HG03066 (cell line): ENCODE results near the gene TBC1D16.
"Not testable (repeated sequence)": the region's sequence is repeated elsewhere in the genome, so short reads cannot be mapped to it uniquely, and the experiment has no call there.

ENCODE experiments used
- ATAC-seq: cut with Tn5 transposase; IDR thresholded peaks from one replicate; pipeline ENCODE4 v1.9.1; 2021; ENCODE audit warnings: low read depth; ENCODE audit not compliant: unreplicated experiment

The TBC1D16 gene

DNA sequence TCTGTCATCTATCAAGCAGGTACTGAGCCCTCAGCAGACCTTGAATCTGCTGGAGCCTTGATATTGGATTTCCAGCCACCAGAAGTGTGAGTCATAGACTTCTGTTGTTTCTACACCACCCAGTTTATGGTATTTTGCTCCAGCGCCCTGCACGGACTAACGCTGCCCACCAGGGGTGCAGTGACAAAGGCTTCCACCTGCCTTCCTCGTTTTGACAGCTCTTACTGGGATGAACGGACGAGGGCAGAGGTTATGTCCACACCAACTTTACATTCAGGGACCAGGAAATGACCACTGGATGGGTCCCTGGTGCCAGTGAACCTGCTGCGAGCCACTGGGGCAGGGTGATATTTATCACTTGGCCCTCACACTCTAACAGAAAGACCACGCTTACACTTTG, 129.8 kb downstream of the TBC1D16 start:
- ATAC-seq, result no peak

DNA sequence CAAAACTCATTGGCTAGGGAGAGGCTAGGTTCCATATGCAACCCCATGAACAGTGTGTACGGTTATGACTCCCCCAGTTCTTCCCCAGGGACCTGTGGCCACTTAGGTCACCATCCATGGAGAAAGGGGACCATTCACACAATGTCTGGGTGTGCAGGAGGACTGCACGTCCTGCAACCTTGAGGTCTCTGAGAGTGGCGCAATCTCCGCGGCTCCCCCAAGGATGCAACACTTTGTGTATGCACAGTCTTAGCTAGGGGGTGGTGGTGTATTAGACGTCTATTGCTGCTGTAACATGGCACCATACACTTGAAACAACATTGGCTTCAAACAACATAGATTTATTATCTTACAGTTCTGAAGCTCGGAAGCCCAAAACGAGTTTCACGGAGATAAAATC, 130.8 kb downstream of the TBC1D16 start:
- no peak for ATAC-seq

- ATAC-seq, result no peak
These were observed 133.4 kb downstream of the TBC1D16 start for GRCh38 chr17:79902146-79902791.

DNA sequence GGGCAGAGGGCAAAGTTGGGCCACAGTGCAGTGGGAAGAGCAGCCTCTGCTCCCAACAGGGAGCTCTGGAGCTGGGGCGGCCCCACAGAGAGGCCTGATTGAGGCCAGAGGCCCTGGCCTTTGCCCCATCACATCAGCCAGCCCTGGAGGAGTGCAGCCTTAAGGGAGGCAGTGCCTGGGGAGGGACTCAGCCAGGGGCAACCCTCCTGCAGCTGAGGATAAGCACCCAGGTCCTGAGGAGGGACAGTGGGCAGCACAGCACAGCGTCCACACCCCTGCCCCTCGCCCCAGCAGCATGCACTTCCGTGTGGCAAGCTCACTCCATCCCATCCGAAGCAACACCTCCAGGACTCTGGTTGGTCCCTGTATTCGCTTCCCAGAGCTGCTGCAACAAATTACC, 134.5 kb downstream of the TBC1D16 start:
- no peak for ATAC-seq

- ATAC-seq, result no peak
These were observed 136.1 kb downstream of the TBC1D16 start for GRCh38 chr17:79899584-79899983.

DNA sequence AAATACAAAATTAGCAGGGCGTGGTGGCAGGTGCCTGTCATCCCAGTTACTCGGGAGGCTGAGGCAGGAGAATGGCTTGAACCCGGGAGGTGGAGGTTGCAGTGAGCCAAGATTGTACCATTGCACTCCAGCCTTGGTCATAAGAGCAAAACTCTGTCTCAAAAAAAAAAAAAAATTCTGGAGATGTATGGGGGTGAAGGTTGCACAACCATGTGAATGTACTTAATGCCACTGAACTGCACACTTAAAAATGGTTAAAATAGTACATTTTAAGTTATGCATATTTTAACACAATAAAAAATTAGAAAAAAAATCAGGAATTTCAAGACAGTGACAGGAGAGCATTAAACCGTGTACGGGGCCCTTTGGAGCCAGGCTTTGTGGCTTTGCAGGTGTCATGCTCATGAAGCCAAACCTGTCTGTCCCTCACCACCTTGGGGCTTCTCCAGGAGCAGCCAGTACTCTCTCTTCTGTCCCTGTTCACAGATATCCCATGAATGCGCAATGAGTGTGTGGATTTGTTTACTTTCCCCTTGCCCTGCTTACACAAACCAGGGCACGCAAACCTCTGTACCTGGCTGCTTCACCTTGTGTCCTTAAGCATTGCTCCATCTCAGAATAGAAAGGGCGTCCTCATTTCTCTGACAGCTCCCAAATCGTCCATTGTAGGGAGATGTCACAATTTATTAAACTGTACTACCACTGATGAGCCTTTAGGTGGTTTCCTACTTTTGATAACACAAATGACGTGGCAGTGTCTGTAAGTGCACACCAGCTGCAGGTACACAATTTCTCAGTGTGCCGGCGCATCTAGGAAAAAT, 138.2 kb downstream of the TBC1D16 start:
- no peak for ATAC-seq

DNA sequence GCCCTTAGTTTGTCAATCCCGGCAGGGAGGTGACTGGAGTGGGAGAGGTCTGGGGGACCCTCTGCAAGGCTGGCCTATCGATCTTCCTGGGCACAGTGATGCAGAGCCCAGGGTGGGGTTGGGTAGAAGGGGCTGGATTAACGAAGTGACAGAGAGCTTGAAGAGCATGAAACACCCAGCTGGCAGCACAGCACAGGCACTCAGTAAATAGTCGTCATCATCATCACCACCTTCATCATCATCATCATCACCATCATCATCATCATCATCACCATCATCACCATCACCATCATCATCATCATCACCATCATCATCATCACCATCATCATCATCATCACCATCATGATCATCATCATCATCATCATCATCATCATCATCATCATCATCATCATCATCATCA, 142.2 kb downstream of the TBC1D16 start:
- ATAC-seq, result not testable (repeated sequence)

GRCh38 chr17:79892457-79893241, 143.0 kb downstream of the TBC1D16 start:
- no peak for ATAC-seq

DNA sequence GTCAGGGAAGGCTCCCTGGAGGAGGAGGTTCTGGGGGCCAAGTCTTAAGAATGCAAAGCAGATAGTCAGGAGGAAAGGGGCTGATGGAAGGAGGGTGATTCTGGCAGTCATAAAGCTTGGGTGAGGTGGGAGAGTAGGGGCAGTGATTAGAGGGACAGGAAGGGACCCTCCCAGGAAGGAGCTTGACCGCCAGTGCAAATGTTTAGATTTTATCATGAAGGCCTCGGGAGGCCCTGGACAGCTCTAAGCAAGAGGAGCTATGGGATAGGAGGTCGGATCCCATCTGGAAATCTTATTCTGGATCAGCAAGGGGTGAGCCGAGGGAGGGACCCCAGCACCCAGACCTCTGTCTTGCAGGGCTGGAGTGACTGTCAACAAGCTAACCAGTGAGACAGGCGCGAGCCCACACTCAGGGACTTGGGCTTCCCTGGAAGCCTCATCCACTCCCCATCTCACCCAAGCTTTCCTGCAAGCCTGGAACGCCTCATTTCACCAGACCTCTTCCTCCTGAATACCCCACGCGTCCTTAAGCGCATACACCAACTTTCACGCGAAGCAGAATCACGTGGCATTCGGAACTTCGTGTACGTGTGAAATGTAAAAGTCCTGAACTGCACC, 144.4 kb downstream of the TBC1D16 start:
- ATAC-seq, result no peak

DNA sequence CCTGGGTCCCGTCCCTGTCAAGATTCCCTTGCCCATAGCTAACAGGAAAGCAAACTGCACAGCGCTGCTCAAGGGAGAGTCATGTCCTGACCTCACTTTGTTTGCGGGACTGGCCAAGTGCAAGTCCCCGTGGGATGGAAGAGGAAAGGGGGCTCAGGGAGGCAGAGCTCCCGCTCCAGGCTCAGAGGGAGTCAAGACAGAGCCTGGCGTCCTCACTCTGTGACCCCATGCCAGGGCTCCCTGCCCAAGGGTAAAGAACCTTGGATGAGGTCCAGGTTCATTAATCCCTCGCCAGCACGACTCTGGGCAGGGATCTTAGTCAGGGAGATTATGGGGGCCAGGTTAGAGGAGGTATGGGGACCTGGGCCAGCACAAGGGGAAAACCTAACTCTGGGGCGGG, 145.0 kb downstream of the TBC1D16 start:
- no peak for ATAC-seq

GRCh38 chr17:79888811-79889634, 146.6 kb downstream of the TBC1D16 start:
- no peak for ATAC-seq

GRCh38 chr17:79888009-79888540, 147.6 kb downstream of the TBC1D16 start:
- no peak for ATAC-seq

DNA sequence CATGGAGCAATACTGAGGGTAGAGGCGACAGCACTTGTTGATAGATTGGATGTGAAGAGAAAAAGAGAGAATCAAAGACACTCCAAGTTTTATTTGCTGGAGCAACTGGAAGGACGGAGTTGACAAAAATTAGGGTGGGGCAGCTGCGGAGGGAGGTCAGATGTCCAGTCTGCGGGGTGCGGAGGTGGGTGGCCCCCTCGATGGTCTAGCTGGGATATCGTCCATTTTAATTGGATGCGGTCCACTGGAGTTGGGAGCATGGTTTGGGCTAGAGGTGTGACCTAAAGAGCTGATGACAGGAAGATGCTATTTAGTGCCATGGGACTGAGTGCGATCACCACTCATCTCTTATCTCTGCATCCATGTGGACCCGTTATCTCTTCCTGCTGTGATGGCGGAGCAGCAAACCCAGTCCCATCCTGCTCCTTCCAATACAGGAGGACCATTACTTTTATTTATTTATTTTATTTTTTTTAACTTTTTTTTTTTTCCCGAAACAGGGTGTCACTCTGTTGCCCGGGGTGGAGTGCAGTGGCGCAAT, 148.2 kb downstream of the TBC1D16 start:
- no peak for ATAC-seq

GRCh38 chr17:79883202-79883601, 152.5 kb downstream of the TBC1D16 start:
- no peak for ATAC-seq
